NCI-H2029 treated with DMSO at 0.1 percent for 48 hours (cell line): ENCODE results near the gene HCN3.
"Not testable (repeated sequence)": the region's sequence is repeated elsewhere in the genome, so short reads cannot be mapped to it uniquely, and the experiment has no call there.

Source experiments
- DNase-seq: peaks from one replicate; lab custom pipeline; 2025; lab: John Stamatoyannopoulos, UW

Gene HCN3

DNA sequence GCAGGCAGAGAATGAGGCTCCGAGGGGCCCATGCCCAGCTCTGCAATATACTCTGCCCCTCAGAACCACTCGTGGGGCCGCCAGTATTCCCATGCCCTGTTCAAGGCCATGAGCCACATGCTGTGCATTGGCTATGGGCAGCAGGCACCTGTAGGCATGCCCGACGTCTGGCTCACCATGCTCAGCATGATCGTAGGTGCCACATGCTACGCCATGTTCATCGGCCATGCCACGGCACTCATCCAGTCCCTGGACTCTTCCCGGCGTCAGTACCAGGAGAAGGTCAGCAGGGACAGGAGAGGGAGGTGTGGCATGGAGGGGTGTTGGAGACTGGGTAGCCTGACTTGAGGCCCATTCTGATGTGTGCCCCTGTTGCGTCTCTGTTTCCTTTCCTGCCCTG, 7.2 kb downstream of the HCN3 start:
- DNase-seq = no peak

GRCh38 chr1:155285063-155285462, 7.8 kb downstream of the HCN3 start:
- DNase-seq = no peak

- no peak for DNase-seq
Observed at GRCh38 chr1:155285631-155286044, 8.4 kb downstream of the HCN3 start.

GRCh38 chr1:155286544-155286943, 9.3 kb downstream of the HCN3 start:
- DNase-seq = no peak

GRCh38 chr1:155287987-155288543, 10.8 kb downstream of the HCN3 start:
- DNase-seq = no peak

DNA sequence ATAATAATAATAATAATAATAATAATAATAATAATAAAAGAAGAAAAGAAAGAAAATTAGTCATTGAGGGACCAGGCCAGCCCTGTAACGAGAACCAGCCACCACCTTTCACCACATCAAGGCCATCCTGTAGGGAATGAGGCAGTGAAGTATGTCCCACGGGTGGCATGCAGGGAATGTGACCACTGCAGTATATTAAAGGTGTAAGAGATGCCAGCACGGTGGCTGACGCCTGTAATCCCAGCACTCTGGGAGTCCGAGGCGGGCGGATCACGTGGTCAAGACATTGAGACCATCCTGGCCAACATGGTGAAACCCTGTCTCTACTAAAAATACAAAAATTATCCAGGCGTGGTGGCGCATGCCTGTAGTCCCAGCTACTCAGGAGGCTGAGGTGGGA, 13.7 kb downstream of the HCN3 start:
- not testable (repeated sequence) for DNase-seq

- DNase-seq = no peak
Observed at GRCh38 chr1:155293086-155293749, 16.0 kb downstream of the HCN3 start.

- no peak for DNase-seq
Observed at GRCh38 chr1:155294520-155295182, 17.4 kb downstream of the HCN3 start.

- no peak for DNase-seq
Observed at GRCh38 chr1:155295183-155295941, 18.1 kb downstream of the HCN3 start.

GRCh38 chr1:155295942-155296267, 18.6 kb downstream of the HCN3 start:
- DNase-seq = no peak

- DNase-seq = no peak
Observed at GRCh38 chr1:155296661-155297060, 19.4 kb downstream of the HCN3 start.

GRCh38 chr1:155297384-155297783, 20.1 kb downstream of the HCN3 start:
- no peak for DNase-seq

- DNase-seq = no peak
Observed at GRCh38 chr1:155300024-155300423, 22.8 kb downstream of the HCN3 start.

DNA sequence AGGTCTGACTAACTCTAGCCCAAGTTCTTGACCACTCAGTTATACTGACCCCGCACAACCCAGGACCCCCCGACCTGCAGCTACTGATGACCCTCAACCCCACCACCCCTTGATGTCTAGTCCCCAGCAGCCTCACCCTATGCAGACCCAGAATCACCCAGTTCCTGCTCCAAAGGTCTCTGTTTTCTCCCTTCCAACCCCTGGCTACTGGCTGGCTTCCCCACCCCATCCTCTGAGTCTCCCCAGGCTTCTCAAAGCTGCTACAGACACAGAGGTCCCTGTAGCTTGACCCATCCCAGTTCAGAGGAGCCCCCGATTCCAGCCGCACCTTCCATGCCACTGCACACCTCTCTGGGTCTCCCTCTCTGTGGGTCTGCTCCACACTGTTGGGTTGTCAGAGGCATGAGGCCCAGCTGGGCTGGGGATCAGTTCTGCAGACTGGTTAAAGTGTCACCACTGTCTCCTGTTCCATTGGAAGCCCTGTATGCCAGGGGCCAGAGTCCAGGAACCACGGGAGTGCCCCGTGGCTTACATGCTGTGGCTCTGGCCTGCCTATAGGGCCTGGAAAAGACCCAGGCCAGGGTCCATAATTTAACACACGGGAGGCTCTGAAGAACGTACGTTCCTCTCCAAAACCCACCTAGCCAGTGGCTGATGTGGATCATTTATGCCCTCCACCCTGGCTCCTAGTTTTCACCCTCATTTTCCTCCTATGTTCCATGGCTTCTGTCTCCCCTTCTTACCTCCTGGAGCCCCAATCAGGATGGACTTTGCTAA, 23.5 kb downstream of the HCN3 start:
- no peak for DNase-seq

DNA sequence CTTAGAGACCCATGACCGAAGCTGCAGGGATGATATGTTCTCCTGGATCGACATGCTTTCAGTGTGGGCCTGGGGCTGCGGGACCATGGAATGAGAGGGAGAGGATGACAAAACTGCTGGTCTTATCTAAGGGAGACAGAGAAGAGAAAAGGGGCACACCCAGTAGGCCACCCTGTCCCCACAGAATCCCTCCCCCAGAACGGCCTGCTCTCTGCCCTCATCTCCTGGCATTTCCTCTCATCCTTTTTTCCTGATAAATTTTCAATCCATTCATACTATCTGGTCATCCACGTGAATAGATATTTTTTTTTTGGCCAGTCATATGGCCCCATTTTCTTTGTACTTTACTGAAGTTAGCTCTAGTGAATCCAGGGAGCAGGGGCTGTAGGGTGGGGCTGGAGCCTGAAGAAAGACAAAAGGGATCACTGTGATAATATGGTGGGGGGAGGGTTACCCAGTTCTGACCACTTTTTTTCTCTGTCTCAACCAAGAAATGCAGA, 24.1 kb downstream of the HCN3 start, which contains the start of gene PKLR:
Gene PKLR, minus strand, starts transcription at position 97 of the 500 bp plus-strand sequence. Its CDS starts 43 bp downstream, at position 54.
- no peak for DNase-seq

DNA sequence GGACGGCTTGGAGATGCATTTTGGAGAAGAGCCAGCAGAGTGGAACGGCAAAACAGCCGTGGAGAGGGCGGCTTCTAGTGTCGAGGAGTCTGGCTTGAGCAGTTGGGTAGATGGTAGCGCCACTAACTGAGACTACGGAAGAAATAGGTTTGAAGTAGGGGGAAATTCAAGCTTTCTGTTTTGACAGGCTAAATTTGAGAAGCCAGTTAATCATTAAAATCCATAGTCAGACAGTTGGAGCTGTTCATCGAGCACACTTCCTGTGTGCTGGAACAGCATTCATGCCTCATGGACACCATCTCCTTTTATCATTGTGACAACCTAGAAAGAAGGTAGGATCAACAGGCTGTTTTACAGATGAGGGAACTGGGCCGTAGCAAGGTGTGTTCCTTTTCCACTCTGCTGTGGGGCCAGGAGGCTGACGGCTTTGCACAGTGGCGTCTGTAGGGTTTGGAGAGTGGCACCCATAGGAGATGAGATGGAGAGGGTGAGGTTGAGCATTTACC, 27.3 kb downstream of the HCN3 start:
- DNase-seq = no peak

GRCh38 chr1:155305881-155306391, 28.7 kb downstream of the HCN3 start:
- DNase-seq = no peak

DNA sequence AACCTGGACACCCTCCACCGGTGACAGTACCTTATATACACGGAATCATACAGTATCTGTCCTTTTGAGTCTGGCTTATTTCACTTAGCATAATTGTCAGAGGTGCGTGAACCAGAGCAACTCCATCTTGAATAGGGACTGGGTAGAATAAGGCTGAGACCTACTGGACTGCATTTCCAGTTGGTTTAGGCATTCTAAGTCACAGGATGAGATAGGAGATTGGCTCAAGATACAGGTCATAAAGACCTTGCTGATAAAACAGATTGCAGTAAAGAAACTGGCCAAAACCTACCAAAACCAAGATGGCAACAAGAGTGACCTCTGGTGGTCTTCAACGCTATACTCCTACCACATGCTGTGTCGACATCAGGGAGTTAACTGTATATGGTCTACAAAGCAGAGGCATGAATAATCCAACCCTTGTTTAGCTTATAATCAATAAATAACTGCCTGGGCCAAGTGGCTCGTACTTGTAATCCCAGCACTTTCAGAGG, 30.0 kb downstream of the HCN3 start:
- DNase-seq = no peak

DNA sequence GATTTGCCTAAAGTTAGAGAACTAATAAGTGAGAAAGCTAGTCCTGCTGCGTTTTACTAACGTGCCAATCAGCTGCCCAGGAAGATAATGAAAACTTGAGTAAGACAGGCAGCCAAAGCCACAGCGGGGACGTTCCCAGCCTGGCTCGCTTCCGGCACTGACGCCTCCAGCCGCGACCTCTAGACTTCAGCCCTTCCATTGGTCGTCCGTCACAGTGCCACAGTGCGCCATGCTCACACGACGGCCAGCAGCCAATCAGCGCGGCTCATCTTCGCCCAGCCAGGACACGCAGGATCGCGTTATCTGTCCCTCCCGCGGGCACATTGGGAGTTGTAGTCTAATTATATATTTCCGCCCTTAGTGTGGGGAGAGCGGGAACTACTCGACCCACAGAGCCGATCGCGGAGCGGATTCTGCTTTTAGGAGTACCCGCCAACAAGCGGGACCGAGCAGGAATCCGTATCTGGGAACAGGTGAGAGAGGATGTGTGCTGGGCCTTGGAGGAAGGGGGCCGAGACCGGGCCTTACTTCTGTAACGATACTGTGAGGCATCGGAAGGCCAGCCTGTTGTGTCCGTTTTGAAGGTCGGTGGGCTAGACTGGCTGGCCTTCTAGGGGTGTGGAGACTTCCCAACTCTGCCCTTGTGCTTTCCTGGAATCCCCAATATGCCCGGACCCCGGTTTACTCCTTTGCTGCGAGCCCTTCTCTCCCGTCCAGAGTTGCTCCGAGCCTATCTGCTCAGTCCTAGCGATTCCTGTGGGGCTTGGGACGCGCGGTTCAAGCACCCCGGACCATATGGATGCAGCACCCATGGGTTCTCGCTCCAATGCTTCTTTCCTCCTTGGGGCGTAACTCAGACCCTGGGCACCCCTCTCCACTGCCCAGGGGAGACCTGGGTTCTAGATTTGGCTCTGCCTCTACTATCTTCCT, 31.5 kb downstream of the HCN3 start, which contains the start of gene FDPS:
Gene FDPS, plus strand, starts transcription at position 374 of the 930 bp plus-strand sequence. CDS start 924 bp downstream, outside the sequence.
- peak; percentile 94 for DNase-seq
